Limb (tissue), 2 donors: ENCODE results near the gene MB21D2.
A peak's percentile ranks its signal among the peaks of the same experiment; 100 is the strongest.
"Not testable (repeated sequence)": the region's sequence is repeated elsewhere in the genome, so short reads cannot be mapped to it uniquely, and the experiment has no call there.

Experiments used
- DNase-seq, 2 donors: peaks; one replicate each; pipeline ENCODE4 v3.0.0-alpha.2; 2016; ENCODE audit errors: extremely low spot score in 2 of 2

Gene MB21D2

DNA sequence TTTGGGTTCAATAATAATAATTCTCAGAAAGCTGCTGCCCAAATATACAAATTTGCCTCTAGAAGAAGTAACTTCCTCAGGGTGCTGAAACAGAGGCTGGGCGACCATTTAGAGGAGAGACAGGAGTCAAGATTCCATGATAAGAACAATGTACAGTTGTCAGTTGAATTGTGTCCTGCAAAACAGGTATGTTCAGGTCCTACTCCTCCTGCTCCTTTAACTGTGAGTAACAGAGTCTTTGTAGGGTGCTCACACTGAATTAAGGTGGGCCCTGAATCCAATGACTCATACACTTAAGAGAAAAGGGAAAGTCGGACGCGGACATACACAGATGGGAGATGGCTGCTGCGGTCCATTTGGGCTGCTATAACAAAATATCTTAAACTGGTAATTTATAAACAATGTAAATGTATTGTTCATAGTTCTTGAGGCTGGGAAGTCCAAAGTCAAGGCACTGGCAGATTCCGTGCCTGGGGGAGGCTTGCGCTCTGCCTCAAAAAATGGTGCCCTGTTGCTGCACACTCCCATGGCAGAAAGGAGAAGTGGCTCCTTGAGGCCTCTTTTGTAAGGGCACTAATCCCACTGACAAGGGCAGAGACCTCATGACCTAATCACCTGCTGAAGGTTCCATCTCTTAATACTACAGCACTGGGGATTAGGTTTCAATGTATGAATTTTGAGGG is 55.1 kb downstream of the MB21D2 start:
- no peak for DNase-seq

DNA sequence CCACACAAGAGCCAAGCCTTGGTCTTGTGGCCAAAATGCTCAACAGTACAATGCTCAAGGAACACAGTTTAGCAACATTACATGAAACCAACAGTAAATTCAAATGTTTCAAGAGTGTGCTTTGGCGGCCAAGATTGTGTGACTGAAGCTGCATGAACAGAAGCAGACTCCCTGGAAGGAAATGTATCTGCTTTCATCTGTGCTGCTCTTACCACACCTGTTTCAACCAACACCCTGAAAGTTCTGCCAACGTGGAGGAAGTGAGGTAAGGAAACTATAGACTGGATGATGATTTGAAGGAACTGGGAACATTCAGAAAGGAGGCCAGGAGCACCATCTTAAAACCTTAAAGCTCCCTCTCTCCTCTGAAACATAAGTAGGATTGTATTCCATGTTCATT is 55.7 kb downstream of the MB21D2 start:
- DNase-seq: no peak

GRCh38 chr3:192860454-192860853 is 57.2 kb downstream of the MB21D2 start:
- DNase-seq: no peak

DNA sequence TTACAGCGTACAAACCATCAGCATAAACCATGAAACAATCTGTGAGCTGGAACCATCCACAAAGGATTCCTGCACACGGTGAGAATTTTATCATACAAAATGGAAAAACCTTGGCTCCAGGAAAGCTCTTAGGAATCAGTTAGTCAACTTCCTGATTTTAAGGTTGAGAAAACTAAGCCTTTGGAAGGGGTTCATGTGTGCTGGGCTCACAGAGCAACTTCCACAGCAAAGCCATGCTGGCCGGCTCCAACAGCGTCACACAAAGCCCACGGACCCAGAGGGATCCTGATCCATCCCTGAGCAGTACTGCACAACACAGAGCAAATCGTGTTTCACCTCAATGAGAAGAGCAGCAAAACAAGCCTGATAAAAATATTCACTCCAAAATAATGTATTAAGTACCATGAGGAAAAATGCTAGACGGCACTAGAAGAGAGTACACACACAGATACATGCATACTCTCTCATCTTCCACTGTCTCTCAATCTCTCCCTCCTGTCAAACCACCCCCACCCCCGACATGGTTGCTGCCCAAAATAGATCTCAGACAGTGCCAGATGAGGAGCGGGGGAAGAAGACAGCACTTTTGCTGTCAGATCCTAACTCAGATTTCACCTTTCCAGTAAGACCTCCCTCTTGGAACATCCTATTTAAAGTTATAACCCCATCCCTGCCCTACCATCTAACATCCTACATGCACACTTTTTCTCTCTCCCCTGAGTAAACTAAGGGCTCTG is 58.6 kb downstream of the MB21D2 start:
- DNase-seq: no peak

- no peak for DNase-seq
Measured at GRCh38 chr3:192857260-192857661, 60.4 kb downstream of the MB21D2 start.

GRCh38 chr3:192855434-192855833 is 62.2 kb downstream of the MB21D2 start:
- no peak for DNase-seq

GRCh38 chr3:192851821-192852372 is 65.8 kb downstream of the MB21D2 start:
- DNase-seq: no peak

DNA sequence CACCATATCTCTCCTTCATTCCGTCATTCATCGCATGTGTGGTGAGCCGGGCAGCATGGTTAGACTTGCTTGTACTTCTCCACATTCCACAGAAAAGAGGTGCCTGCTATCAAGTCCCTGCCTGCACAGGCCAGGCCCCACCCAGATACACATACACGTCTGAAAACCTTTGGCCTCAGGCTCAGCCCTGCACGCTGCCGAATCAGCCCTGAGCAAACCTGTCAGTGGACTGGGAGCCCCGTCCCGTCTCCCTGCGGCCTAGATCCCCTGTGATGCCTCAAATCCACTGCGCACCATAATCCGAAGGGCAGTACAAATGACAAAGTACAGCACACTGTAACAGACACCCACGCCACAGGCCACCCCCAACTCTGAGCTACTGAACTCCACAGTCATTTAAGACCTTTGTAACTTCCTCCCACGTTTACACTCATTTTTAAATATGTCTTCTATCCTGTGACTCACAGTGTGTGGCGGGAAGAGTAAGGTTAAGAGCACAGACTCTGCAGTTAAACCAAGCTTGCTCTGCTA is 67.1 kb downstream of the MB21D2 start:
- DNase-seq: no peak

DNA sequence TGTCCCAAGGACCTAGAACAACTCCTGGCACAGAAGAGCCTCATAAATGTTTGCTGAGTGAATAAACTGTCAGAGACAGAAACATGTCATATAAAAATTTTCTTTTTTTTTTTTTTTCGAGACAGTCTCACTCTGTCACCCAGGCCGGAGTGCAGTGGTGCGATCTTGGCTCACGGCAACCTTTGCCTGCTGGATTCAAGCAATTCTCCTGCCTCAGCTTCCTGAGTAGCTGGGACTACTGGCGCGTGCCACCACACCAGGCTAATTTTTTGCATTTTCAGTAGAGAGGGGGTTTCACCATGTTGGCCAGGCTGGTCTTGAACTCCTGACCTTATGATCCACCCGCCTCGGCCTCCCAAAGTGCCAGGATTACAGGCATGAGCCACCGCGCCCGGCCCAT is 67.8 kb downstream of the MB21D2 start:
- DNase-seq: not testable (repeated sequence)

DNA sequence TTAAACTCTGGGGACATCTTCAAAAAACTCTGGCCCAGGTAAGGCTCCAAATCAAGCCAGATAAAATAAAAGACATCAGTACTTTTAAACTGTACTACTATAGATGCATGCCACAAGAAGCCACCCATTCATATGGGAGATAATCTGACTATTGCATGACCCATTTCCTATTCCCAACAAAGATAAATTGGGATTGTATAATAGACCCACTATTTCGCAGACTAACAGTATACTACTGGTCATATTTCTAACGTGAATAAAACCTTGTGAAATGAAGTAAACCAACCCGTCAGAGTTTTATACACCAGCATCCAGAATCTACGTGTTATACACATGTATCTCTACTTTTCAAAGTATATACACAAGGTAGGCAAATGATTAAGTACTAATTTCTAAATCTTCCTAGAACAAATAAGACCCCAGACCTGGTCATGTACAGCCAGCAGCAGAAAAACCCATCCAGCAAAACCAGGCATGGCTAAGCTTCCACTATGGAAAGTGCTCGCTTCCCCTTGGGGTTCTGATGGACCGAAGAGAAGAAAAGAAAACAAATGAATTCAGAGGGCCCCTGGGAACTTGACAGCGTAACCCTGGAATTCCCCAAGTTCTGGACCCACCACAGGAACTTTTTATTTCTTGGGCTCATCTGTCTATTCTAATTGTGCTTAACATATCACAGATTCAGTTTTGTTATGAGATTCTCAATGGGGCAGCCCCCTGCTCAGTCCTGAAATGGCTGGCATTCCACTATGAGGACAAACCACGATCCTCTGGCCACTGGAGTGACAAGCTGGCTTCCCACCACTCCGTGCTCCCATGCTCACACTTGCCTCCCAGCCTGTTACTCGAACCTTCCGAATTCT is 69.1 kb downstream of the MB21D2 start:
- no peak for DNase-seq

- peak in 1 of 2 donors; percentile 52 for DNase-seq
Measured at GRCh38 chr3:192847941-192848340, 69.7 kb downstream of the MB21D2 start.

DNA sequence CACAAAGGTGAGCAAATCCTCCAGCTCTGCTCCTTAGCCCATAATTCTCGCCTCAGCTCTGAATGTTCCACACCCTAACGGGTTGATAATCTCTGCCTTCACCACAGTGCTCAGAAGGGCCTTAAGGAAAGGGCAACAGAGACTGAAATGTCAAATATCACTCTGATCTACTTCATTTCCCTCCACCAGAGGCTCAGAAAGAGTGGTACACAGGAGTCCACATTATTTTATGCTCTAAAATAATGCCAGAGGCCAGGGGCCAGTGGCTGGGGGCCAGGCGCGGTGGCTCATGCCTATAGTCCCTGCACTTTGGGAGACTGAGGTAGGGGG is 72.2 kb downstream of the MB21D2 start:
- no peak for DNase-seq

GRCh38 chr3:192844836-192845525 is 72.7 kb downstream of the MB21D2 start:
- DNase-seq: no peak

GRCh38 chr3:192844486-192844765 is 73.2 kb downstream of the MB21D2 start:
- no peak for DNase-seq

- no peak for DNase-seq
Measured at GRCh38 chr3:192843723-192844485, 73.8 kb downstream of the MB21D2 start.

DNA sequence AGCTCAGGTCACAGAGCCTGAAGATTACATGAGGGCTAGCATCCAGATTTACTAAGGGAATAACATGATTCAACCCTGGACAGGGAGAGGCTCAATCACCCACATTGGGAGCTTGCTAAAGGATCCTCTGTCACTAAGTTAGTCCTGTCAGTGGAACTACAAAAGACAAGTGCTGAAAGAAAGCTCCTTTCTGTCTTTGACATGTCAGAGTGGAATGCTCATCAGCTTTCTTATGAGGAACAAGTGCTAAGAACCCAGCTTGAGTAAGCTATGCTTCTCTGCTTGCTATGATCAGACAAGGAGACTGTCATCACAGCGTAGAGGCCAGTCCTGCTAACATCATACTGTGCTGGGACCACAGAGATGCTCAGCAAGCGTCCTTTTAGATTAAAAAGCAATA is 74.5 kb downstream of the MB21D2 start:
- no peak for DNase-seq

- DNase-seq: no peak
Measured at GRCh38 chr3:192842711-192843110, 74.9 kb downstream of the MB21D2 start.

DNA sequence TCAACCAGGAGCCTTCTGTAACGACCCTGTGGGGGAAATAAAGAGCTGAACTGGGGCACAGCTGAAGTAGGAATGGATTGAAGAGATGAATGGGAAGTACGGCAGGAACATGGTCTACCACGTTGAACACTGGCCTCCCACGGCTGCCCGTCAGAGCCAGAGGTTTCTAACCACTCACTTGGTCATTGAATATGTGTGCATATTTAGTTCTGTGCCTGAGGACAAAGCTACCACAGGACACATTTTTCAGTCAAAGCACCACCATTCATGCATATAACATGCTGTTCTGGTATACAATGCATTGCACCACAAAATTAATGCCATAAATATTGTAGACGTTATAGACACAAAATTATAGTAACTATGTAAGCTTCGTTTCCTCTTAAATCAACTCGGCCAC is 75.5 kb downstream of the MB21D2 start:
- no peak for DNase-seq

GRCh38 chr3:192841428-192841827 is 76.2 kb downstream of the MB21D2 start:
- DNase-seq: no peak

GRCh38 chr3:192840143-192840836 is 77.4 kb downstream of the MB21D2 start:
- DNase-seq: no peak
